HFFc6 (cell line): ENCODE data around the gene GRIK4. TPM values are rescaled to one million over a fixed set of nuclear protein-coding genes. Genes with fewer than 3 reads are reported as not detected.

Experiments
- DNase-seq: peaks from one replicate; pipeline ENCODE4 v3.0.0-alpha.2; 2018
- H3K27ac Mint-ChIP-seq: 2 replicates; pipeline ENCODE4 v1.8.0; 2020; ENCODE audit warnings: mild to moderate bottlenecking, mixed read lengths
- H3K27me3 Mint-ChIP-seq: 2 replicates; pipeline ENCODE4 v1.8.0; 2021; ENCODE audit warnings: mild to moderate bottlenecking, moderate library complexity, mixed read lengths; ENCODE audit not compliant: insufficient read depth
- H3K36me3 Mint-ChIP-seq: 2 replicates; pipeline ENCODE4 v1.8.0; 2021; ENCODE audit warnings: low read depth, mixed read lengths
- H3K4me1 Mint-ChIP-seq: 2 replicates; pipeline ENCODE4 v1.8.0; 2020; ENCODE audit warnings: low read depth, mixed read lengths
- H3K4me3 Mint-ChIP-seq: 2 replicates; pipeline ENCODE4 v1.8.0; 2020; ENCODE audit warnings: mild to moderate bottlenecking, moderate library complexity, mixed read lengths
- H3K9me3 Mint-ChIP-seq: 2 replicates; pipeline ENCODE4 v1.8.0; 2020; ENCODE audit warnings: mild to moderate bottlenecking, mixed read lengths
- CTCF ChIP-seq: fragments of 200-600 bp; sonication (generic); IDR thresholded peaks from 2 replicates; pipeline ENCODE4 v1.5.0; 2021; ENCODE audit warnings: antibody characterized with exemption, mild to moderate bottlenecking
- total RNA-seq, 6 experiments: library from RNA; stranded (reverse); fragmentation: NEBNext Ultra II Directional; extraction: Animal tissue kit (Norgen Biotek cat#: 25700); gene quantifications; 2 replicates in 1 of 6; 3 replicates in 5 of 6; pipeline ENCODE4 v1.2.3, GENCODE V29; 2021

GRIK4 gene
- total RNA-seq, 6 experiments from 2014 or later: not detected

- Mint-ChIP-seq H3K27ac (no peak overlapping the region), H3K27me3 (peaks cover 40% of the 10 kb centered on the region), H3K36me3 (no peaks in the 10 kb centered on the region), H3K9me3 (no peaks in the 10 kb centered on the region), H3K4me3 (no peak overlapping the region), H3K4me1 (no peaks in the 10 kb centered on the region)
- no peak for TF ChIP-seq CTCF
- no peak for DNase-seq
Measured at GRCh38 chr11:120959189-120959588, 447.6 kb downstream of the GRIK4 start.

- Mint-ChIP-seq H3K4me3 (no peak overlapping the region), H3K27me3 (peaks cover 15% of the 10 kb centered on the region), H3K36me3 (no peaks in the 10 kb centered on the region), H3K9me3 (no peaks in the 10 kb centered on the region), H3K4me1 (peaks cover 6% of the 10 kb centered on the region; the same call in 1 of the 2 replicates), H3K27ac (no peak overlapping the region)
- DNase-seq: peak; percentile 30
- no peak for TF ChIP-seq CTCF
Measured at GRCh38 chr11:120964857-120965256, 453.3 kb downstream of the GRIK4 start.

- H3K4me1 Mint-ChIP-seq: peaks cover 6% of the 10 kb centered on the region; the same call in 1 of the 2 replicates
- no peaks in the 10 kb centered on the region for H3K9me3 Mint-ChIP-seq
- no peak overlapping the region for H3K4me3 Mint-ChIP-seq
- no peaks in the 10 kb centered on the region for H3K36me3 Mint-ChIP-seq
- H3K27ac Mint-ChIP-seq: no peak overlapping the region
- no peak for DNase-seq
- no peak for TF ChIP-seq CTCF
- peaks cover 5% of the 10 kb centered on the region for H3K27me3 Mint-ChIP-seq
Measured at GRCh38 chr11:120966840-120967239, 455.3 kb downstream of the GRIK4 start.

GRCh38 chr11:120969993-120970392, 458.4 kb downstream of the GRIK4 start:
- H3K27ac Mint-ChIP-seq: no peak overlapping the region
- peaks cover 2% of the 10 kb centered on the region; the same call in 1 of the 2 replicates for H3K4me1 Mint-ChIP-seq
- no peak for TF ChIP-seq CTCF
- H3K9me3 Mint-ChIP-seq: no peaks in the 10 kb centered on the region
- DNase-seq: no peak
- peaks cover 9% of the 10 kb centered on the region for H3K27me3 Mint-ChIP-seq
- H3K36me3 Mint-ChIP-seq: no peaks in the 10 kb centered on the region
- H3K4me3 Mint-ChIP-seq: no peak overlapping the region

- H3K27ac Mint-ChIP-seq: no peak overlapping the region
Measured at GRCh38 chr11:120971825-120972224, 460.3 kb downstream of the GRIK4 start.

More at GRCh38 chr11:120971825-120972224, 460.3 kb downstream of the GRIK4 start:
- DNase-seq: no peak
- Mint-ChIP-seq H3K36me3 (no peaks in the 10 kb centered on the region), H3K4me3 (no peak overlapping the region), H3K27me3 (peaks cover 11% of the 10 kb centered on the region), H3K9me3 (no peaks in the 10 kb centered on the region), H3K4me1 (no peaks in the 10 kb centered on the region)
- TF ChIP-seq CTCF: no peak
